Activated T-helper 1 cell treated with anti-CD3 and anti-CD28 coated beads, Interleukin-12 subunit alpha, Interleukin-12 subunit beta, Interleukin-2, Interleukin-4 antibody, amounts not matched to agents 30 ng/mL and 10 ng/mL and 1 ng/mL, durations not matched to agents 14 hours and 24 hours and 36 hours (primary cell): ENCODE data around the gene DDIAS. TPM values are rescaled to one million over a fixed set of nuclear protein-coding genes. Genes with fewer than 3 reads are reported as not detected.
"Not testable (repeated sequence)": the region's sequence is repeated elsewhere in the genome, so short reads cannot be mapped to it uniquely, and the experiment has no call there.

Experiments
- DNase-seq: peaks from one replicate; pipeline ENCODE4 v3.0.0; 2021; ENCODE audit warnings: low spot score
- H3K27ac Mint-ChIP-seq: one replicate; pipeline ENCODE4 v1.8.0; 2021; ENCODE audit warnings: mild to moderate bottlenecking, mixed read lengths
- H3K27me3 Mint-ChIP-seq: one replicate; pipeline ENCODE4 v1.8.0; 2022; ENCODE audit warnings: mild to moderate bottlenecking, moderate library complexity, mixed read lengths; ENCODE audit not compliant: insufficient read depth
- H3K36me3 Mint-ChIP-seq: one replicate; pipeline ENCODE4 v1.8.0; 2021; ENCODE audit warnings: low read depth, mixed read lengths
- H3K4me1 Mint-ChIP-seq: one replicate; pipeline ENCODE4 v1.8.0; 2021; ENCODE audit warnings: low read depth, mixed read lengths
- H3K4me3 Mint-ChIP-seq: one replicate; pipeline ENCODE4 v1.8.0; 2021; ENCODE audit warnings: mild to moderate bottlenecking, moderate library complexity, mixed read lengths
- H3K9me3 Mint-ChIP-seq: one replicate; pipeline ENCODE4 v1.8.0; 2021; ENCODE audit warnings: mixed read lengths
- intact Hi-C: fragments of 100-400 bp; cut with micrococcal nuclease; formaldehyde crosslinking; loops from one replicate; pipeline ENCODE4 v1.15.1; 2024
- total RNA-seq: library from RNA; stranded (reverse); gene quantifications from 2 replicates; pipeline ENCODE4 v1.2.3, GENCODE V29; 2022

The DDIAS gene, protein sequence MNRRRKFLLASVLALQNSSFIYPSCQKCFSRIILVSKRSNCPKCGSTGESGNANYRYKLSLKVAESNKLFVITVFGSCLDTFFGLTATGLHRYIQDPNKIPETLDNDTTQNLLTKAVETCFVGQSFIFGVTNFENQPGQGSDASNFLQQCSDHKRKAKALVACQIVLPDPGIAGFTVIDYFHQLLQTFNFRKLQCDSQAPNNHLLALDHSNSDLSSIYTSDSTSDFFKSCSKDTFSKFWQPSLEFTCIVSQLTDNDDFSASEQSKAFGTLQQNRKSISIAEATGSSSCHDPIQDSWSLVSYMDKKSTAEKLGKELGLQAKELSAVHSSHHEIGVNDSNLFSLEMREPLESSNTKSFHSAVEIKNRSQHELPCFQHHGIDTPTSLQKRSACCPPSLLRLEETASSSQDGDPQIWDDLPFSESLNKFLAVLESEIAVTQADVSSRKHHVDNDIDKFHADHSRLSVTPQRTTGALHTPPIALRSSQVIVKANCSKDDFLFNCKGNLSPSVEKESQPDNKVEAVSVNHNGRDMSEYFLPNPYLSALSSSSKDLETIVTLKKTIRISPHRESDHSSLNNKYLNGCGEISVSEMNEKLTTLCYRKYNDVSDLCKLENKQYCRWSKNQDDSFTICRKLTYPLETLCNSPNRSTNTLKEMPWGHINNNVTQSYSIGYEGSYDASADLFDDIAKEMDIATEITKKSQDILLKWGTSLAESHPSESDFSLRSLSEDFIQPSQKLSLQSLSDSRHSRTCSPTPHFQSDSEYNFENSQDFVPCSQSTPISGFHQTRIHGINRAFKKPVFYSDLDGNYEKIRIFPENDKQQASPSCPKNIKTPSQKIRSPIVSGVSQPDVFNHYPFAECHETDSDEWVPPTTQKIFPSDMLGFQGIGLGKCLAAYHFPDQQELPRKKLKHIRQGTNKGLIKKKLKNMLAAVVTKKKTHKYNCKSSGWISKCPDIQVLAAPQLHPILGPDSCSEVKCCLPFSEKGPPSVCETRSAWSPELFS
- 28.7 and 29.4 TPM in 2 replicates for total RNA-seq

DNA sequence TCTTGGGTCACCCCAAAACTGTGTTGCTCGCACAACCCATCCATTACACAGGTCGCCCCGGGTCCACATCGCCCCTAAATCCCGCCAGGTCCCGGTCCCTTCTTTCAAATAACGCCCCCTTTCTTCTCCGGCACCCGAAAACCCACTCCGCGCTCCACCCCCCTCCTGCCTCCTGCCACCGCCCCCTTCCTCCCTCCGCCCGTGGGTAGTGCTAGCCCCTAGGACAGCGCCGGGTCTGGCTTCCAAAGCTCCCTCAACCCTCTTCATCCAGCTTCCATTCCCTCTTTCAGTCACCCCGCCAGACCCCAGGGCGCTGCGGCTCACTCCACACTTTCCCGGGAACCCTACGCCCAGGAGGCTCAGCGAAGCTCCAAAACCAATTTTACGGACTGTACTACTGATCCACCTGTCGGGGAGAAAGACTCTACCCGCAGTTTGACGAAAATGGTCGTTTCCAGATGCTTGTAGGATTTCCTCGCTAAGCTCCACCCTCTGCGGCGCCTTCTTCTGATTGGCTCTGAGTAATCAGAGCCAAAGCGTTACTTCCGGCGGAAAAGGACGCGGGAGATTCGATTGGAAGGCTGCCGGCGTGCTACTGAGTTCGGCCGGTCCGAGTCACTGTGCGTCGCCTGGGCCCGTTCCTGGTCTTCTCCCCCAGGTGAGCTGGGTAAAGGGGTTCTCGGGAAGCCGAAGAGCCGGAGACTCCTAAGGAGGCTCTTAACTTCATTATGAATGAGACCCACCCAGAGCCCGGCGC, at the start of gene DDIAS:
Gene DDIAS, plus strand, starts transcription at position 572 of the 757 bp plus-strand sequence. CDS start 13,003 bp downstream, outside the sequence.
- Mint-ChIP-seq H3K4me3 (peak within 1 kb of the TSS; percentile 99), H3K36me3 (peaks cover 3% of the 10 kb centered on the region), H3K9me3 (no peaks in the 10 kb centered on the region), H3K27me3 (no peaks in the 10 kb centered on the region), H3K27ac (peak within 1 kb of the TSS; percentile 100), H3K4me1 (peaks cover 67% of the 10 kb centered on the region)
- intact Hi-C loops = loop anchor here (1.0 to 2.0 kb wide), 8 partner anchors 34 to 385 kb away; partner anchors contain the start of genes ANKRD42, CCDC90B and RAB30
- peak; percentile 91 for DNase-seq

DNA sequence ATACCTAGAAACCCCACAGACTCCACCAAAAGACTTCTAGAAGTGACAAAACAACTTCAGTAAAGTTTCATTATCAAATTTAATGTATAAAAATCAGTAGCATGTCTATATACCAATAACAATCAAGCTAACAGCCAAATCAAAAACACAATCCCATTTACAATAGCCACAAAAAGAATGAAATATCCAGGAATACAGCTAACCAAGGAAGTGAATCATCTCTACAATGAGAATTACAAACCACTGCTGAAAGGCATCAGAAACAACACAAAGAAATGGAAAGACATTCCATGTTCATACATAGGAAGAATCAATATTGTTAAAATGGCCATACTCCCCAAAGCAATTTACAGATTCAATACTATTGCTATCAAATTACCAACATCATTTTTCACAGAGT, 47.3 kb upstream of the DDIAS start:
- DNase-seq = no peak
- no peaks in the 10 kb centered on the region for H3K9me3 Mint-ChIP-seq
- no peaks in the 10 kb centered on the region for H3K4me1 Mint-ChIP-seq
- no peaks in the 10 kb centered on the region for H3K27me3 Mint-ChIP-seq
- H3K4me3 Mint-ChIP-seq = no peak overlapping the region
- peaks cover 4% of the 10 kb centered on the region for H3K36me3 Mint-ChIP-seq
- H3K27ac Mint-ChIP-seq = no peak overlapping the region
- intact Hi-C loops = no loop called here

DNA sequence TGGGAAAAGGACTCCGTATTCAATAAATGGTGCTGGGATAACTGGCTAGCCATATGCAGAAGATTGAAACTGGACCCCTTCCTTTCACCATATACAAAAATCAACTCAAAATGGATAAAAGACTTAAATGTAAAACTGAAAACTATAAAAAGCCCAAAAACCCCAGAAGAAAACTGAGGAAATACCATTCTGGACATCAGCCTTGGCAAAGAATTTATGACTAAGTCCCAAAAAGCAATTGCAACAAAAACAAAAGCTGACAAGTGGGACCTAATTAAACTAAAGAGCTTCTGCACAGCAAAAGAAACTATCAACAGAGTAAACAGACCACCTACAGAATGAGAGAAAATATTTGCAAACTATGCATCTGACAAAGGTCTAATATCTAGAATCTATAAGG, 46.6 kb upstream of the DDIAS start:
- intact Hi-C loops, H3K9me3 Mint-ChIP-seq, DNase-seq, H3K4me3 Mint-ChIP-seq, H3K27me3 Mint-ChIP-seq, H3K36me3 Mint-ChIP-seq, H3K27ac Mint-ChIP-seq, H3K4me1 Mint-ChIP-seq: not testable (repeated sequence)

DNA sequence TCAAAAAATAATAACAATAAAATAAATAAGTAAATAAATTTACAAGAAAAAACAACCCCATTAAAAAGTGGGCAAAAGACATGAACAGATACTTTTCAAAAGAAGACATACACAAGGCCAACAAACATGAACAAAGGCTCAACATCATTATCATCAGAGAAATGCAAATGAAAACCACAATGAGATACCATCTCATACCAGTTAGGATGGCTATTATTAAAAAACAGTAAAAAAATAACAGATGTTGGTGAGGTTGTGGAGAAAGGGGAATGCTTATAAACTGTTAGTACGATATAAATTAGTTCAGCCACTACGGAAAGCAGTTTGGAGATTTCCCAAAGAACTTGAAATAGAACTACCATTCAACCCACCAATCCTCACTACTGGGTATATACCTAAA, 45.9 kb upstream of the DDIAS start:
- intact Hi-C loops = no loop called here
- no peak overlapping the region for H3K27ac Mint-ChIP-seq
- H3K27me3 Mint-ChIP-seq = no peaks in the 10 kb centered on the region
- DNase-seq = no peak
- H3K4me1 Mint-ChIP-seq = no peaks in the 10 kb centered on the region
- no peak overlapping the region for H3K4me3 Mint-ChIP-seq
- peaks cover 2% of the 10 kb centered on the region for H3K36me3 Mint-ChIP-seq
- no peaks in the 10 kb centered on the region for H3K9me3 Mint-ChIP-seq

DNA sequence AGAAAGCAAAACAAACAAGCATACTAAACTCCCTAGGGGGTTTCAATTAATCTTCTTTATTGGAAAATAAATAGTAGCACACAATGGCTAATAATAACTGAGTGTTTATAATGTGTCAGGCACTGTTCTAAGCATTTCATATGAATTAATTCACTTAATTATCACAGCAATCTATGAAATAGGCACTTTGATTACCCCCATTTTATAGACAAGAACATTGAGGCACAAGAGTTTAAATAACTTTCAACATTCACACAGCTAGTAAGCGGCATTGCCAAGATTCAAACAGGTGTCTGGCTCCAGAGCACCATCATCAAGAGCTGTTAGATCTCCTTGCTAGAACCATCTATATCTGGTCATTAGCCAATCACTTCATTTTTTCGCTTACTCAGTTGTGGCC, 44.4 kb upstream of the DDIAS start:
- no peaks in the 10 kb centered on the region for H3K4me1 Mint-ChIP-seq

DNA sequence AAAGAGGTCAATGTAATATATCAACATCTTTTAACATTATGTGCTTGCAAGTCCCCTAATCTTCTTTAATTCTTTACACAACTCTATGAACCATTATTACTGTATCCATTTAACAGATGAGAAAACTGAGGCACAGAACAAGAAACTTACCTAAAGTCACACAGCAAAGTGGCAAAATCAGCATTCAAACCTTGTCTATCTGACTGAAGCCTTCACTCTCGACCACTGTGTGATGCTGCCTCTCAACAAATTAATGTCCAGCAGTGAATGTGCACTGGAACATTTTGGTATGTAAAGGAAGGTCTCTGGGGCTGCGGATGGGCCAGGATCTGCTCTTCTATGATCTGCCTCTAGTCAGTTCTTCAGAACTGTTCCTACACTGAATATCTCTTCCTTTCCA, 43.4 kb upstream of the DDIAS start:
- H3K27ac Mint-ChIP-seq = no peak overlapping the region
- peaks cover under 1% of the 10 kb centered on the region for H3K4me1 Mint-ChIP-seq
- no peak overlapping the region for H3K4me3 Mint-ChIP-seq
- peaks cover 2% of the 10 kb centered on the region for H3K36me3 Mint-ChIP-seq
- no peak for DNase-seq
- H3K27me3 Mint-ChIP-seq = no peaks in the 10 kb centered on the region
- no peaks in the 10 kb centered on the region for H3K9me3 Mint-ChIP-seq
- intact Hi-C loops = no loop called here

More for the DNA sequence above, 44.4 kb upstream of the DDIAS start:
- Mint-ChIP-seq H3K4me3 (no peak overlapping the region), H3K36me3 (peaks cover 2% of the 10 kb centered on the region), H3K27me3 (no peaks in the 10 kb centered on the region), H3K27ac (no peak overlapping the region), H3K9me3 (no peaks in the 10 kb centered on the region)
- intact Hi-C loops = no loop called here
- no peak for DNase-seq

DNA sequence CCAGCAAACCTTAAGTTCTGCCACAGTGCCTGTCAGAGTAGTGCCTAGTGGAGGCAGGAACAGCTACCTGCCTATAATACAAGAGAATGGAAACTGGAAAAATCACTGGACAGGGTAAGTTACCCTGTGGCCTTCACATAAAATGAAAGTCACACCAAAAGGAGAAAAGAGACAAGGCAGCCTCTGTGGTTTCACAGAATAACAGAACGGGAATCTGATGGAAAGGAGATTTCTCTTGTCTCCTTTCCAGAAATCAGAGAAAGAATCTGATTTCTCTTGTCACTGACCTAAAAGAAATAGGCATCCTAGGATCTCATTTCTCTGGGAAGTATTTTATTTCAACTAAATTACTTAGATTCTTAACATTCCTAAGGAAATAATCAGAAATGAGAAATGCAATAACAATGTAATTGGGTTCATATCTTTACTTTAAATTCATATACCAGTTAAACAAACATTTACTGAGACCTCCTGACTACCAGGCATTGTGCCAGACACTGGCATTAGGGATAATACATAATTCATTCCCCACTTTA, 42.9 kb upstream of the DDIAS start:
- no peak overlapping the region for H3K4me3 Mint-ChIP-seq
- H3K9me3 Mint-ChIP-seq = no peaks in the 10 kb centered on the region
- H3K4me1 Mint-ChIP-seq = peaks cover 6% of the 10 kb centered on the region
- DNase-seq = no peak
- intact Hi-C loops = no loop called here
- H3K36me3 Mint-ChIP-seq = peaks cover 2% of the 10 kb centered on the region
- H3K27ac Mint-ChIP-seq = no peak overlapping the region
- H3K27me3 Mint-ChIP-seq = no peaks in the 10 kb centered on the region

DNA sequence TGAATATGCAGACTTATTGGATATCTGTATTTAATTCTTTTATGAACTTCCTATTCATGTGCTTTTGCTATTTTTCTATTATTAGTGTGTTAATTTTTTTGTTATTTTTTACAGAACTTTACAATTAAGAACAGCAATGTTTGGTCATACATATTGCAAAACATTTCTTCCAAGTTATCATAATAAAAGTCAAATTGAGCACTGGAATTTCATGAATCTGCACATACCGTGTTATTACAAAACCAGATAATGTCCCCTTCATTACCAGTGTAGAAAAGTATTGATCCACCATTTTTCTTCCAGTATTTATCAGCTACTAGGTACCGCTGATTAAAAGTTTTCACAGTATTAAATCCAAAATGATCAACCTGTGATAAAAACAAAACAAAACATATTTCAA, 41.8 kb upstream of the DDIAS start:
- no peak for DNase-seq
- intact Hi-C loops = no loop called here
- Mint-ChIP-seq H3K27me3 (peaks cover 4% of the 10 kb centered on the region), H3K27ac (no peak overlapping the region), H3K4me3 (no peak overlapping the region), H3K4me1 (peaks cover 6% of the 10 kb centered on the region), H3K36me3 (peaks cover 2% of the 10 kb centered on the region), H3K9me3 (no peaks in the 10 kb centered on the region)

DNA sequence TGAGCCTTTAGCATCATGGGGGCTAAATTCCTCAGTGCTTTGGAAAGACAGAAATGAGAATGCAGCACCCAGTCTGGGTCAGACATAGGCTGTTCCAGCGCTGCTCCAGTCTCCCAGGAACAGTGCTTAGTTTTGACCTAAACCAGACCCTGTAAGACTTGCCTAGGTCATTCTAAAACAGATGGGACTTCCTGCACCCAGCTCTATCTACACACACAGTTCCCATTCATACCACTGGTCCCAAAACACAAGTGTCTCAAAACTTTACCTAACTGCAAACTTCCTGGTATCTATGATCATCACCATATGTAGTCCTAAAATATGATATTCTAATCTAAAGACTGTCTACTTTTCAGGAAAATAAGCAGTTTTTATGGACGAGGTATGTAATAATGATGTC, 39.2 kb upstream of the DDIAS start:
- peaks cover 2% of the 10 kb centered on the region for H3K36me3 Mint-ChIP-seq
- no peak for DNase-seq
- no peak overlapping the region for H3K27ac Mint-ChIP-seq
- intact Hi-C loops = no loop called here
- H3K4me1 Mint-ChIP-seq = peaks cover 8% of the 10 kb centered on the region
- no peak overlapping the region for H3K4me3 Mint-ChIP-seq
- H3K27me3 Mint-ChIP-seq = peaks cover 5% of the 10 kb centered on the region
- H3K9me3 Mint-ChIP-seq = no peaks in the 10 kb centered on the region

DNA sequence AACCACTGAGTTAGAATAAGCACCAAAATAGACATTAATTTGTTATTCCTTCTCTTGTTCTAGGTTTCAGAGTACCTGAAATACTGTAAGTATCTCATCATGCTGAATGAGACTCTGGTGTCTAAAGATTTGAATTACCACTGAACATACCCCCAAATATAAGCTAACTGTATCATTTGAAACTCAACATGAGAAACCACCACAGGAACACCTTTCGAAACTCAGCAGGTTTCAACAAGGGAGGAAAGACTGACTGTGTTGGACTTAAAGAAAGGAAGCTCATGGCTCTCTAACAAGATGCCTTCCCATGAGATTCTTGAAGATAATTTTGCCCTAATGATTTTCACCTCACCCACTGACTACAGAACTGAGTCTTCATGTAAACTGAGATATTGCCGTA, 38.3 kb upstream of the DDIAS start:
- Mint-ChIP-seq H3K4me3 (no peak overlapping the region), H3K9me3 (no peaks in the 10 kb centered on the region), H3K4me1 (peaks cover 12% of the 10 kb centered on the region), H3K27me3 (peaks cover 6% of the 10 kb centered on the region), H3K27ac (no peak overlapping the region), H3K36me3 (peaks cover 2% of the 10 kb centered on the region)
- intact Hi-C loops = no loop called here
- no peak for DNase-seq

DNA sequence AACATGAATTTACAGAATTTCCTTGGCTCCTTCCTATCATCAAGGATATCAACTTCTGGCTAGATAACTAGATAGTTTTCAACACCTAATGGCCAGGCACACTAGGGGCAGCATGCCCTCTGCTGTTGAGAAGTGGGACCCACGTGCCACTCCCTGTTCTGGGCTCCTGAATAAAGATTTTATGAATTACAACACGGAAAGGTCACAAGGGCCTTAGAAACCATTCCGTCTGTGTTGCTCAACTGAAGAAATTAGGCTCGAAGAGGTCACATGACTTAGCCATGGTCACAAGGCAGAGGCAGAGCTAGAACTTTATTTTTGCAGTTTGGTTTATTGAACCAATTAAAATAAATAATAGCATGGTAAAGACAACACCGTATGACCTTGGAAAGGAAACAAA, 37.3 kb upstream of the DDIAS start:
- intact Hi-C loops = loop anchor here (1.0 kb wide), 1 partner anchor 146 kb away; no protein-coding TSS in a partner anchor
- DNase-seq = no peak

DNA sequence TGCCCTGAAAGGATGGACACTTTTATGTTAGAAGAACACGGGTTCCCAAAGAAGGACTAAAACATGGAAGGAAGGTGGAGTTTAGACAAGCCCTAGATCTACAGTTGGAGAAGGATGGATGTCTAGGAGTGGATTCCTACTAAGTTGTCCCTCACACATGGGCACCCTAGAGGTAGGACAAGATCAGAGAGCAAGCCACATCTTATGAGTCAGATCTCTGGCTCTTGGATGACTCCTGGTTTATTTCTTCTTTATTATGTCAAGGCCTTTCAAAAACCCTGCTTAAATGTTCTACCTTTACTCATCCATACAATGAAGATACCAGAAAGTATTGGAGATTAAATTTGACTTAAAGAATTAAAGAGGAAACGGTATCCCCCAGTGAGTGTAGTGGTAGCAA, 35.7 kb upstream of the DDIAS start:
- peaks cover 12% of the 10 kb centered on the region for H3K4me1 Mint-ChIP-seq
- no peak overlapping the region for H3K27ac Mint-ChIP-seq
- no peaks in the 10 kb centered on the region for H3K36me3 Mint-ChIP-seq
- no peak overlapping the region for H3K4me3 Mint-ChIP-seq
- intact Hi-C loops = loop anchor here (5.0 kb wide), 1 partner anchor 89 kb away; no protein-coding TSS in a partner anchor
- DNase-seq = no peak
- no peaks in the 10 kb centered on the region for H3K9me3 Mint-ChIP-seq
- H3K27me3 Mint-ChIP-seq = peaks cover 6% of the 10 kb centered on the region

More for the DNA sequence above, 37.3 kb upstream of the DDIAS start:
- H3K9me3 Mint-ChIP-seq = no peaks in the 10 kb centered on the region
- no peak overlapping the region for H3K4me3 Mint-ChIP-seq
- H3K27me3 Mint-ChIP-seq = peaks cover 6% of the 10 kb centered on the region
- peaks cover 12% of the 10 kb centered on the region for H3K4me1 Mint-ChIP-seq
- no peak overlapping the region for H3K27ac Mint-ChIP-seq
- H3K36me3 Mint-ChIP-seq = no peaks in the 10 kb centered on the region
